Superior temporal gyrus (tissue), 1 donor: Measurements from ENCODE around the gene ZNF541.
A peak's percentile ranks its signal among the peaks of the same experiment; 100 is the strongest.

ENCODE experiments used
- DNase-seq: peaks from one replicate; pipeline ENCODE4 v3.0.0-alpha.2; 2016; ENCODE audit errors: extremely low spot score

ZNF541 gene

GRCh38 chr19:47573071-47574026 is at the start of gene ZNF541:
TSS of gene ZNF541 (minus strand) at chr19:47573148. CDS start at chr19:47555856, 17,292 bp downstream.
- peak; percentile 20 for DNase-seq

- DNase-seq = no peak
These were observed 46.8 kb upstream of the ZNF541 start for GRCh38 chr19:47619763-47620162.

GRCh38 chr19:47618771-47619170 is 45.8 kb upstream of the ZNF541 start:
- DNase-seq = no peak

- DNase-seq = peak; percentile 92
These were observed 42.8 kb upstream of the ZNF541 start for GRCh38 chr19:47615714-47616113.

GRCh38 chr19:47615230-47615629 is 42.3 kb upstream of the ZNF541 start:
- DNase-seq = no peak

- no peak for DNase-seq
These were observed 41.6 kb upstream of the ZNF541 start for GRCh38 chr19:47614559-47614958.

- peak; percentile 49 for DNase-seq
These were observed 41.0 kb upstream of the ZNF541 start for GRCh38 chr19:47614021-47614295.

- peak; percentile 61 for DNase-seq
These were observed 40.4 kb upstream of the ZNF541 start for GRCh38 chr19:47613165-47614020.

GRCh38 chr19:47610902-47611301 is 38.0 kb upstream of the ZNF541 start:
- DNase-seq = peak; percentile 6

- DNase-seq = peak; percentile 33
These were observed 37.3 kb upstream of the ZNF541 start for GRCh38 chr19:47609906-47610894.

- DNase-seq = peak; percentile 70
These were observed 36.3 kb upstream of the ZNF541 start, which contains the start of gene BICRA for GRCh38 chr19:47608969-47609905. TSS of gene BICRA (plus strand) at chr19:47609134. CDS start at chr19:47673575, 64,441 bp downstream.

- peak; percentile 93 for DNase-seq
These were observed 35.3 kb upstream of the ZNF541 start for GRCh38 chr19:47608074-47608918.

GRCh38 chr19:47607564-47608073 is 34.7 kb upstream of the ZNF541 start:
- DNase-seq = peak; percentile 19

- DNase-seq = no peak
These were observed 31.0 kb upstream of the ZNF541 start for GRCh38 chr19:47603706-47604565.

GRCh38 chr19:47601180-47601904 is 28.4 kb upstream of the ZNF541 start:
- DNase-seq = no peak

GRCh38 chr19:47600246-47601179 is 27.6 kb upstream of the ZNF541 start:
- DNase-seq = peak; percentile 99
